A549 (cell line): ENCODE measurements around the gene CCNJ. TPM values are rescaled to one million over a fixed set of nuclear protein-coding genes. Genes with fewer than 3 reads are reported as not detected.

ENCODE experiments used
- ATAC-seq, 2 experiments: fragments of 200-7000 bp in 1 of 2; fragments of >200 bp in 1 of 2; cut with Nextera tagmentation in 1 of 2; cut with Tn5 transposase in 1 of 2; 3 replicates each; pipeline versions ENCODE4 v1.8.0 to v1.9.1; 2018 to 2020; ENCODE audit warnings: mild to moderate bottlenecking in 1 of 2, moderate library complexity in 1 of 2
- CTCF ChIA-PET: fragments of 300-600 bp; sonication (Branson Sonifier 250); formaldehyde crosslinking; extraction: SDS; loops from one replicate; lab custom pipeline; 2021; ENCODE audit warnings: antibody characterized with exemption, inconsistent platforms; lab: Yijun Ruan, JAX
- POLR2A ChIA-PET: fragments of 350-600 bp; formaldehyde crosslinking; extraction: SDS; loops from one replicate; lab custom pipeline; 2021; ENCODE audit warnings: antibody characterized with exemption, inconsistent platforms; lab: Yijun Ruan, JAX
- DNase-seq, 2 experiments: peaks; one replicate each; pipeline versions ENCODE4 v3.0.0 to v3.0.0-alpha.2; 2011 to 2016; ENCODE audit warnings: low read depth in 1 of 2, low spot score in 1 of 2
- FAIRE-seq: peaks from 2 replicates; lab custom pipeline; 2011; peaks lifted over from hg19 to GRCh38; lab: Jason Lieb, UNC
- H3K27ac ChIP-seq, 2 experiments: fragments of >200 bp; sonication (Bioruptor Twin); formaldehyde crosslinking; 3 replicates each; pipeline ENCODE4 v1.5.1; 2016 to 2017
- H3K4me1 ChIP-seq: fragments of >200 bp; sonication (Bioruptor Twin); formaldehyde crosslinking; 3 replicates; pipeline ENCODE4 v1.6.1; 2016
- H3K4me2 ChIP-seq: fragments of >200 bp; sonication (Bioruptor Twin); formaldehyde crosslinking; 3 replicates; pipeline ENCODE4 v1.6.1; 2016
- H3K4me3 ChIP-seq: fragments of >200 bp; sonication (Bioruptor Twin); formaldehyde crosslinking; 3 replicates; pipeline ENCODE4 v1.5.1; 2016
- H3K9me3 ChIP-seq: fragments of >200 bp; sonication (Bioruptor Twin); formaldehyde crosslinking; 3 replicates; pipeline ENCODE4 v1.6.1; 2016
- BCL3 ChIP-seq: fragments of >200 bp; sonication (Bioruptor Twin); formaldehyde crosslinking; IDR thresholded peaks from 3 replicates; pipeline ENCODE4 v1.6.1; 2016
- CBX8 ChIP-seq: fragments of 200-600 bp; sonication (generic); IDR thresholded peaks from 2 replicates; pipeline ENCODE4 v1.6.1; 2016
- CHD4 ChIP-seq: fragments of 200-600 bp; sonication (generic); IDR thresholded peaks from 2 replicates; pipeline ENCODE4 v1.6.1; 2016; ENCODE audit warnings: antibody characterized with exemption, mild to moderate bottlenecking, borderline replicate concordance
- EP300 ChIP-seq, 2 experiments: fragments of >200 bp; sonication (Bioruptor Twin); formaldehyde crosslinking; IDR thresholded peaks; 2 replicates in 1 of 2; 3 replicates in 1 of 2; pipeline ENCODE4 v1.6.1; 2016 to 2017
- GATA3 ChIP-seq: IDR thresholded peaks from 2 replicates; pipeline ENCODE4 v1.6.1; 2012; ENCODE audit warnings: borderline replicate concordance
- HOXA7 ChIP-seq: fragments of 250-450 bp; sonication (Bioruptor Pico); IDR thresholded peaks from 2 replicates; pipeline ENCODE4 v1.5.0; 2020; ENCODE audit warnings: mild to moderate bottlenecking, moderate library complexity
- HOXB13 ChIP-seq: fragments of 250-450 bp; sonication (Bioruptor Pico); IDR thresholded peaks from 2 replicates; pipeline ENCODE4 v1.5.0; 2020; ENCODE audit warnings: low read depth, mild to moderate bottlenecking, moderate library complexity
- HOXB5 ChIP-seq: fragments of 250-450 bp; sonication (Bioruptor Pico); IDR thresholded peaks from 2 replicates; pipeline ENCODE4 v1.5.0; 2020; ENCODE audit warnings: mild to moderate bottlenecking, moderate library complexity
- JUNB ChIP-seq: fragments of >200 bp; sonication (Bioruptor Twin); formaldehyde crosslinking; IDR thresholded peaks from 2 replicates; pipeline ENCODE4 v1.6.1; 2016
- KDM1A ChIP-seq: fragments of 200-600 bp; sonication (generic); IDR thresholded peaks from 2 replicates; pipeline ENCODE4 v1.6.1; 2016; ENCODE audit warnings: low read depth, mild to moderate bottlenecking
- KDM5A ChIP-seq: fragments of 200-600 bp; sonication (generic); IDR thresholded peaks from 2 replicates; pipeline ENCODE4 v1.6.1; 2016; ENCODE audit warnings: antibody characterized with exemption, mild to moderate bottlenecking
- MAX ChIP-seq: IDR thresholded peaks from 2 replicates; pipeline ENCODE4 v1.6.1; 2012
- MAZ ChIP-seq: fragments of 150-350 bp; IDR thresholded peaks from 2 replicates; pipeline ENCODE4 v1.6.1; 2014; ENCODE audit warnings: antibody characterized with exemption, low read depth, low read length, borderline replicate concordance
- MYC ChIP-seq: IDR thresholded peaks from 2 replicates; pipeline ENCODE4 v1.6.1; 2012; ENCODE audit warnings: mild to moderate bottlenecking, inconsistent platforms, low read length, improper control_type of control experiment, borderline replicate concordance
- PBX3 ChIP-seq: IDR thresholded peaks from 2 replicates; pipeline ENCODE4 v1.6.1; 2012
- PHF8 ChIP-seq: fragments of 200-600 bp; sonication (generic); IDR thresholded peaks from 2 replicates; pipeline ENCODE4 v1.6.1; 2016; ENCODE audit warnings: low read depth, mild to moderate bottlenecking, antibody characterized with exemption, moderate library complexity, borderline replicate concordance
- POLR2A ChIP-seq: IDR thresholded peaks from 2 replicates; pipeline ENCODE4 v1.6.1; 2012; ENCODE audit warnings: mild to moderate bottlenecking, low read length
- POLR2AphosphoS2 ChIP-seq: conservative IDR thresholded peaks from 2 replicates; pipeline ENCODE4 v1.6.1; 2012; ENCODE audit warnings: low read length, improper control_type of control experiment, inconsistent platforms
- RCOR1 ChIP-seq: fragments of 150-350 bp; IDR thresholded peaks from 2 replicates; pipeline ENCODE4 v1.6.1; 2014; ENCODE audit warnings: antibody characterized with exemption, low read length, low read depth
- REST ChIP-seq: fragments of 200-600 bp; sonication (generic); IDR thresholded peaks from 2 replicates; pipeline ENCODE4 v1.6.1; 2016; ENCODE audit warnings: antibody characterized with exemption, mild to moderate bottlenecking, moderate library complexity
- RFX5 ChIP-seq: fragments of 450-650 bp; IDR thresholded peaks from 2 replicates; pipeline ENCODE4 v1.7.1; 2014; ENCODE audit warnings: antibody characterized with exemption, mild to moderate bottlenecking, moderate library complexity
- SMC3 ChIP-seq: fragments of >200 bp; sonication (Bioruptor Twin); formaldehyde crosslinking; IDR thresholded peaks from 3 replicates; pipeline ENCODE4 v1.6.1; 2018; ENCODE audit warnings: inconsistent platforms
- TFCP2L1 ChIP-seq: fragments of 250-450 bp; sonication (Bioruptor Pico); IDR thresholded peaks from 2 replicates; pipeline ENCODE4 v1.5.0; 2021; ENCODE audit warnings: mild to moderate bottlenecking
- ZSCAN20 ChIP-seq: fragments of 250-450 bp; sonication (Bioruptor Pico); IDR thresholded peaks from 2 replicates; pipeline ENCODE4 v1.8.0; 2022; ENCODE audit warnings: mild to moderate bottlenecking, moderate library complexity
- whole genome bisulfite sequencing: methylation state at CpG from one replicate; pipeline ENCODE4 v1.1.6; 2017; ENCODE audit errors: missing lambda C conversion rate; 5-methylcytosine and 5-hydroxymethylcytosine counted together
- polyA plus RNA-seq, 4 experiments: library from polyadenylated mRNA; depleted of rRNA in 3 of 4; stranded (reverse); fragments of >200 nt; fragmentation: RNase III in 1 of 4; extraction: RNeasy Plus Mini Kit Qiagen cat#74134 plus additional on column Dnase treatment in 1 of 4; gene quantifications; 2 replicates in 3 of 4; 3 replicates in 1 of 4; pipeline ENCODE4 v1.2.3, GENCODE V29; 2011 to 2017

The CCNJ gene
- polyA plus RNA-seq, 2 of the 4 experiments (the other 2 are of a cell fraction): 6.5 to 12.0 TPM

GRCh38 chr10:96053985-96054384 lies 10.6 kb downstream of the CCNJ start:
- DNase-seq (no peak), ATAC-seq (no peak), FAIRE-seq (no peak)
- Histone ChIP-seq H3K9me3 (no peaks in the 10 kb centered on the region), H3K4me3 (no peak overlapping the region), H3K4me2 (no peak overlapping the region), H3K27ac (no peak overlapping the region), H3K4me1 (no peaks in the 10 kb centered on the region)
- TF ChIP-seq BCL3: no peak
- TF ChIP-seq RFX5: no peak
- TF ChIP-seq CHD4: no peak
- no peak for TF ChIP-seq PHF8
- no peak for TF ChIP-seq KDM1A
- no peak for TF ChIP-seq EP300 (IDR thresholded peaks at IDR 0.05)
- 96% methylated on average over 2 of the region's 2 CpGs for WGBS
- ChIA-PET POLR2A (no interaction called here), CTCF (no interaction called here)

GRCh38 chr10:96056787-96057186 lies 13.4 kb downstream of the CCNJ start:
- no peak overlapping the region for H3K4me3 ChIP-seq
- H3K9me3 ChIP-seq: no peaks in the 10 kb centered on the region
- 95% methylated on average over 7 of the region's 7 CpGs for WGBS
- DNase-seq: no peak
- no peak for ATAC-seq
- H3K27ac ChIP-seq: no peak overlapping the region
- H3K4me1 ChIP-seq: no peaks in the 10 kb centered on the region
- TF ChIP-seq PHF8 (no peak), POLR2AphosphoS2 (no peak), JUNB (no peak), EP300 (IDR thresholded peaks at IDR 0.05) (no peak), POLR2A (no peak), RCOR1 (no peak), SMC3 (no peak), HOXB13 (CRISPR knock-in tag) (no peak), GATA3 (no peak), PBX3 (no peak), TFCP2L1 (CRISPR knock-in tag) (no peak), KDM5A (no peak)
- TF ChIP-seq, all 56 proteins: peak for 0
- POLR2A ChIA-PET: interaction anchor here (0.7 kb wide), 1 partner anchor 364 kb away, joined by 3 read pairs; no protein-coding TSS in a partner anchor
- FAIRE-seq: no peak
- CTCF ChIA-PET: interaction anchor here (0.6 to 1.5 kb wide), 3 partner anchors 9 to 42 kb away, joined by 3 to 5 read pairs (median 4); no protein-coding TSS in a partner anchor
- no peak overlapping the region for H3K4me2 ChIP-seq

- FAIRE-seq: no peak
- DNase-seq: no peak
- Histone ChIP-seq H3K9me3 (no peaks in the 10 kb centered on the region), H3K4me3 (no peak overlapping the region), H3K4me1 (no peaks in the 10 kb centered on the region), H3K27ac (no peak overlapping the region), H3K4me2 (no peak overlapping the region)
- POLR2A ChIA-PET: interaction anchor here (0.6 kb wide), 1 partner anchor 69 kb away, joined by 3 read pairs; the partner anchor contains the start of gene ZNF518A
- CTCF ChIA-PET: interaction anchor here (0.9 to 1.5 kb wide), 3 partner anchors 14 to 273 kb away, joined by 3 to 4 read pairs (median 3); no protein-coding TSS in a partner anchor
- TF ChIP-seq MYC: no peak
- TF ChIP-seq EP300 (IDR thresholded peaks at IDR 0.05): no peak
- no peak for TF ChIP-seq HOXB5 (CRISPR knock-in tag)
- no peak for ATAC-seq
- WGBS: 93% methylated on average over 3 of the region's 3 CpGs
These were observed 17.8 kb downstream of the CCNJ start for GRCh38 chr10:96061232-96061631.

GRCh38 chr10:96072674-96073073 lies 29.3 kb downstream of the CCNJ start:
- no peak overlapping the region for H3K27ac ChIP-seq
- WGBS: 20% methylated on average over 2 of the region's 2 CpGs
- peaks cover 11% of the 10 kb centered on the region; the same call in 2 of the 3 replicates for H3K4me1 ChIP-seq
- peak; percentile 59 to 71; a peak in 4 of 6 replicates for ATAC-seq
- no peak overlapping the region for H3K4me3 ChIP-seq
- no peaks in the 10 kb centered on the region for H3K9me3 ChIP-seq
- H3K4me2 ChIP-seq: no peak overlapping the region; the same call in 2 of the 3 replicates
- ChIA-PET POLR2A (interaction anchor here (1.0 kb wide), 1 partner anchor 17 kb away, joined by 3 read pairs; no protein-coding TSS in a partner anchor), CTCF (interaction anchor here (1.6 kb wide), 1 partner anchor 157 kb away, joined by 4 read pairs; no protein-coding TSS in a partner anchor)
- DNase-seq: peak in 1 of 2 experiments; percentile 37
- FAIRE-seq: no peak
- TF ChIP-seq MAX (no peak), ZSCAN20 (no peak), CBX8 (no peak), HOXA7 (CRISPR knock-in tag) (no peak), MAZ (no peak), REST (no peak), PBX3 (no peak)
